ENCODE results near the gene TTLL4. TPM values are rescaled to one million over a fixed set of nuclear protein-coding genes. Genes with fewer than 3 reads are reported as not detected.

The TTLL4 gene
- total and polyA plus RNA-seq, 2 donors (not counting 1 experiment from before 2014, with no cell fraction given), result 21.2 to 33.8 TPM

DNA sequence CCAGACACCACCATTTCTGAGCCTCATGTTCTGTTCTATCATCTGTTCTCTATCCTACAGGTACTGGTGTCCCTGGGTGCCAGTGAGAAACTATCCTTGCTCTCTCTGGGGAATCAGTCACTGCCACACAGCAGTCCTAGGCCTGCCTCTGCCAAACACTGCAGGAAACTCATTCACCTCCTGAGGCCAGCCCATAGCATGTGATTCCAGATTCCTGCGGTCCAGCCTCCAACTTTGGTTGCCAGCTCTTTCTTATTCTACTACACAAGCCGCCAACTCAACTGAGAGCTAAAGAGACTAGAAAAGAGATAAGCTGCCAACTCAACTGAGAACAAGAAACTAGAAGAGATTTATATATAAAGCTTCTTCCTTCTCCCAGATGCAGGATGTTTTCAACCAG, 8.8 kb upstream of the TTLL4 start:
- Histone ChIP-seq H3K9ac (ENCODE audit: low read length) (no peak overlapping the region), H3K4me3 (ENCODE audit: control extremely low read depth in 1 of 5, extremely low read depth in 1 of 5, insufficient read depth in 1 of 5, low read depth in 2 of 5, low read length in 4 of 5) (no peak overlapping the region), H3K4me2 (replicated peaks; ENCODE audit: low read depth, low read length, poor library complexity, severe bottlenecking) (no peak overlapping the region), H2AFZ (ENCODE audit: insufficient read depth, low read depth, low read length, poor library complexity, severe bottlenecking) (no peak overlapping the region), H3K27me3 (replicated peaks in 1 of 4; ENCODE audit: control extremely low read depth in 1 of 4, control insufficient read depth in 3 of 4, insufficient read depth in 4 of 4, low read length in 3 of 4) (no peaks in the 10 kb centered on the region), H4K20me1 (ENCODE audit: control insufficient read depth, insufficient read depth, low read length, poor library complexity, severe bottlenecking) (no peaks in the 10 kb centered on the region), H3K27ac (ENCODE audit: low read length in 2 of 2) (no peak overlapping the region), H3K79me2 (ENCODE audit: control insufficient read depth, insufficient read depth, low read length) (no peaks in the 10 kb centered on the region), H3K36me3 (replicated peaks in 1 of 2; ENCODE audit: control extremely low read depth in 1 of 2, control insufficient read depth in 1 of 2, extremely low read depth in 1 of 2, insufficient read depth in 2 of 2, low read length in 1 of 2) (peaks cover 0 to 4% of the 10 kb centered on the region in 2 experiments), H3K4me1 (ENCODE audit: control insufficient read depth in 2 of 2, insufficient read depth in 2 of 2, low read length in 2 of 2) (no peaks in the 10 kb centered on the region), H3K9me3 (ENCODE audit: control extremely low read depth in 1 of 3, control insufficient read depth in 2 of 3, insufficient read depth in 1 of 3, low read length in 2 of 3) (no peaks in the 10 kb centered on the region)
- no peak overlapping the region for H3K4me3 Mint-ChIP-seq
- intact Hi-C loops (cut with micrococcal nuclease), result no loop called here
- ATAC-seq (ENCODE audit: low read depth) (no peak), DNase-seq (no peak)
- no peaks in the 10 kb centered on the region for H3K9me3 Mint-ChIP-seq (ENCODE audit: insufficient read depth)
- H3K4me1 Mint-ChIP-seq, result no peaks in the 10 kb centered on the region
- no peaks in the 10 kb centered on the region for H3K27me3 Mint-ChIP-seq
- H3K27ac Mint-ChIP-seq, result no peak overlapping the region
- TF ChIP-seq, protein P1, sequence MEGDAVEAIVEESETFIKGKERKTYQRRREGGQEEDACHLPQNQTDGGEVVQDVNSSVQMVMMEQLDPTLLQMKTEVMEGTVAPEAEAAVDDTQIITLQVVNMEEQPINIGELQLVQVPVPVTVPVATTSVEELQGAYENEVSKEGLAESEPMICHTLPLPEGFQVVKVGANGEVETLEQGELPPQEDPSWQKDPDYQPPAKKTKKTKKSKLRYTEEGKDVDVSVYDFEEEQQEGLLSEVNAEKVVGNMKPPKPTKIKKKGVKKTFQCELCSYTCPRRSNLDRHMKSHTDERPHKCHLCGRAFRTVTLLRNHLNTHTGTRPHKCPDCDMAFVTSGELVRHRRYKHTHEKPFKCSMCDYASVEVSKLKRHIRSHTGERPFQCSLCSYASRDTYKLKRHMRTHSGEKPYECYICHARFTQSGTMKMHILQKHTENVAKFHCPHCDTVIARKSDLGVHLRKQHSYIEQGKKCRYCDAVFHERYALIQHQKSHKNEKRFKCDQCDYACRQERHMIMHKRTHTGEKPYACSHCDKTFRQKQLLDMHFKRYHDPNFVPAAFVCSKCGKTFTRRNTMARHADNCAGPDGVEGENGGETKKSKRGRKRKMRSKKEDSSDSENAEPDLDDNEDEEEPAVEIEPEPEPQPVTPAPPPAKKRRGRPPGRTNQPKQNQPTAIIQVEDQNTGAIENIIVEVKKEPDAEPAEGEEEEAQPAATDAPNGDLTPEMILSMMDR (IDR thresholded peaks at IDR 0.05), result no peak
- no peak for TF ChIP-seq EZH2 (IDR thresholded peaks at IDR 0.05; ENCODE audit: borderline replicate concordance, insufficient read depth, low read depth, low read length, poor library complexity, severe bottlenecking)
- ChIA-PET POLR2A (no interaction called here), CTCF (no interaction called here)
- WGBS (ENCODE audit: insufficient coverage), result 100% methylated on average over 1 of the region's 2 CpGs

DNA sequence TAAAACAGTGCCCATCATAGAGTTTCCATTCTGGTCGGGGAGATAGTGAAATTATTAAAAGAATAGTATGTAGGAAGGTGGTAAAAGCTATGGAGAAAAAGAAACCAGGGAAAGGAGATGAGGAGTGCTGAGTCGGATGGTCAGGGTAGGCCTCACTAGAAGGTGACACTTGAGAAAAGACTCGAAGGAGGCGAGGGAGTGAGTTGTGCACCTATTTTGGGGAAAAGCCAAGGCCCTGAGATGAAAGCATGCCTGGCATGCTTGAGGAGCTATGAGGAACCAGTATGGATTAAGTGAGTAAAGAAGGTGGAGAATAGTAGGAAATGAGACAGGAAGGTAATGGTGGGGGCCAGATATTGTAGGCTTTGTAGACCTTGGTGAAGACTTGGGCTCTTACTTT, 7.3 kb upstream of the TTLL4 start:
- no peak for ATAC-seq (ENCODE audit: low read depth)
- Histone ChIP-seq H3K4me3 (ENCODE audit: control extremely low read depth in 1 of 5, extremely low read depth in 1 of 5, insufficient read depth in 1 of 5, low read depth in 2 of 5, low read length in 4 of 5) (no peak overlapping the region), H4K20me1 (ENCODE audit: control insufficient read depth, insufficient read depth, low read length, poor library complexity, severe bottlenecking) (no peaks in the 10 kb centered on the region), H3K36me3 (replicated peaks in 1 of 2; ENCODE audit: control extremely low read depth in 1 of 2, control insufficient read depth in 1 of 2, extremely low read depth in 1 of 2, insufficient read depth in 2 of 2, low read length in 1 of 2) (peaks cover 0 to 4% of the 10 kb centered on the region in 2 experiments), H3K9me3 (ENCODE audit: control extremely low read depth in 1 of 3, control insufficient read depth in 2 of 3, insufficient read depth in 1 of 3, low read length in 2 of 3) (no peaks in the 10 kb centered on the region), H3K27me3 (replicated peaks in 1 of 4; ENCODE audit: control extremely low read depth in 1 of 4, control insufficient read depth in 3 of 4, insufficient read depth in 4 of 4, low read length in 3 of 4) (peaks cover 0 to 2% (median 0%) of the 10 kb centered on the region in 4 experiments), H3K79me2 (ENCODE audit: control insufficient read depth, insufficient read depth, low read length) (no peaks in the 10 kb centered on the region), H3K9ac (ENCODE audit: low read length) (no peak overlapping the region), H3K4me2 (replicated peaks; ENCODE audit: low read depth, low read length, poor library complexity, severe bottlenecking) (no peak overlapping the region), H3K4me1 (ENCODE audit: control insufficient read depth in 2 of 2, insufficient read depth in 2 of 2, low read length in 2 of 2) (no peaks in the 10 kb centered on the region), H2AFZ (ENCODE audit: insufficient read depth, low read depth, low read length, poor library complexity, severe bottlenecking) (no peak overlapping the region), H3K27ac (ENCODE audit: low read length in 2 of 2) (no peak overlapping the region)
- DNase-seq, result no peak
- H3K27me3 Mint-ChIP-seq, result peaks cover 3% of the 10 kb centered on the region
- H3K9me3 Mint-ChIP-seq (ENCODE audit: insufficient read depth), result no peaks in the 10 kb centered on the region
- 73% methylated on average over 4 of the region's 4 CpGs for WGBS (ENCODE audit: insufficient coverage)
- H3K4me1 Mint-ChIP-seq, result no peaks in the 10 kb centered on the region
- TF ChIP-seq EZH2 (IDR thresholded peaks at IDR 0.05; ENCODE audit: borderline replicate concordance, insufficient read depth, low read depth, low read length, poor library complexity, severe bottlenecking), result no peak
- TF ChIP-seq, protein P1 (IDR thresholded peaks at IDR 0.05), result no peak
- H3K4me3 Mint-ChIP-seq, result no peak overlapping the region
- ChIA-PET CTCF (no interaction called here), POLR2A (interaction anchor here (0.6 kb wide), 1 partner anchor 117 kb away, joined by 3 read pairs; no protein-coding TSS in a partner anchor)
- no peak overlapping the region for H3K27ac Mint-ChIP-seq
- intact Hi-C loops (cut with micrococcal nuclease), result no loop called here
